Fibroblast of lung (primary cell): ENCODE data around the gene MAGEA10. TPM values are rescaled to one million over a fixed set of nuclear protein-coding genes. Genes with fewer than 3 reads are reported as not detected.
"Not testable (repeated sequence)": the region's sequence is repeated elsewhere in the genome, so short reads cannot be mapped to it uniquely, and the experiment has no call there.

ENCODE experiments used
- DNase-seq, 2 donors: peaks; one replicate each; pipeline versions ENCODE4 v3.0.0 to v3.0.0-alpha.2; 2010; ENCODE audit warnings: low read depth in 2 of 2
- H2AFZ ChIP-seq: 2 replicates; pipeline ENCODE4 v1.5.1; 2012; ENCODE audit warnings: low read length, control low read depth, inconsistent platforms
- H3K27ac ChIP-seq: 2 replicates; pipeline ENCODE4 v1.5.1; 2011; ENCODE audit warnings: low read length, control low read depth; ENCODE audit not compliant: insufficient read depth
- H3K27me3 ChIP-seq: 2 replicates; pipeline ENCODE4 v1.5.1; 2011; ENCODE audit warnings: mild to moderate bottlenecking, low read length; ENCODE audit not compliant: control insufficient read depth, insufficient read depth
- H3K36me3 ChIP-seq: 2 replicates; pipeline ENCODE4 v1.5.1; 2011; ENCODE audit warnings: low read length; ENCODE audit not compliant: control insufficient read depth, insufficient read depth
- H3K4me1 ChIP-seq: 2 replicates; pipeline ENCODE4 v1.5.1; 2011; ENCODE audit warnings: low read length; ENCODE audit not compliant: control insufficient read depth, insufficient read depth; ENCODE audit errors: extremely low read depth
- H3K4me2 ChIP-seq: 2 replicates; pipeline ENCODE4 v1.5.1; 2011; ENCODE audit warnings: low read length, control low read depth; ENCODE audit not compliant: insufficient read depth; ENCODE audit errors: extremely low read depth
- H3K4me3 ChIP-seq, 4 experiments: fragments of 200-600 bp in 1 of 4; sonication (generic) in 1 of 4; replicated peaks in 1 of 4; 2 replicates each; pipeline ENCODE4 v1.5.1; 2011 to 2016; ENCODE audit warnings: low read length in 4 of 4, low read depth in 3 of 4, mild to moderate bottlenecking in 3 of 4, control low read depth in 2 of 4, inconsistent platforms in 1 of 4, mixed read lengths in 1 of 4; ENCODE audit not compliant: insufficient read depth in 1 of 4; ENCODE audit errors: control extremely low read depth in 1 of 4
- H3K79me2 ChIP-seq: 2 replicates; pipeline ENCODE4 v1.5.1; 2012; ENCODE audit warnings: mild to moderate bottlenecking, low read length, inconsistent platforms; ENCODE audit not compliant: control insufficient read depth, insufficient read depth
- H3K9ac ChIP-seq: 2 replicates; pipeline ENCODE4 v1.5.1; 2011; ENCODE audit warnings: mild to moderate bottlenecking, low read length, control low read depth; ENCODE audit not compliant: insufficient read depth
- H3K9me3 ChIP-seq: 2 replicates; pipeline ENCODE4 v1.5.1; 2012; ENCODE audit warnings: low read depth, low read length; ENCODE audit not compliant: control insufficient read depth, insufficient read depth
- H4K20me1 ChIP-seq: 2 replicates; pipeline ENCODE4 v1.5.1; 2011; ENCODE audit warnings: low read length; ENCODE audit not compliant: control insufficient read depth, insufficient read depth; ENCODE audit errors: extremely low read depth
- EZH2 ChIP-seq: IDR thresholded peaks from 2 replicates; pipeline ENCODE4 v1.5.1; 2012; ENCODE audit warnings: low read length, control low read depth, mild to moderate bottlenecking; ENCODE audit errors: missing control alignments
- polyA plus RNA-seq, 2 donors: library from polyadenylated mRNA; depleted of rRNA in 1 of 2; stranded (reverse) in 1 of 2; unstranded in 1 of 2; fragments of >200 nt; gene quantifications; 2 replicates each; pipeline ENCODE4 v1.2.1, GENCODE V29; 2011 to 2012; ENCODE audit warnings: missing spikeins in 1 of 2
- total RNA-seq: library from RNA; depleted of rRNA; stranded (reverse); fragments of >200 nt; gene quantifications from 2 replicates; pipeline ENCODE4 v1.2.1, GENCODE V29; 2014
- TF ChIP-seq, protein P1 (sequence below), 2 donors: IDR thresholded peaks in 1 of 2; conservative IDR thresholded peaks in 1 of 2; 1 replicate in 1 of 2; 2 replicates in 1 of 2; pipeline ENCODE4 v1.5.1; 2011 to 2012; ENCODE audit warnings: low read length in 2 of 2, control low read depth in 1 of 2, inconsistent platforms in 1 of 2, low read depth in 1 of 2, mild to moderate bottlenecking in 1 of 2

Gene MAGEA10
- total and polyA plus RNA-seq, 2 donors (not counting 1 experiment from before 2014, with no cell fraction given), result not detected

DNA sequence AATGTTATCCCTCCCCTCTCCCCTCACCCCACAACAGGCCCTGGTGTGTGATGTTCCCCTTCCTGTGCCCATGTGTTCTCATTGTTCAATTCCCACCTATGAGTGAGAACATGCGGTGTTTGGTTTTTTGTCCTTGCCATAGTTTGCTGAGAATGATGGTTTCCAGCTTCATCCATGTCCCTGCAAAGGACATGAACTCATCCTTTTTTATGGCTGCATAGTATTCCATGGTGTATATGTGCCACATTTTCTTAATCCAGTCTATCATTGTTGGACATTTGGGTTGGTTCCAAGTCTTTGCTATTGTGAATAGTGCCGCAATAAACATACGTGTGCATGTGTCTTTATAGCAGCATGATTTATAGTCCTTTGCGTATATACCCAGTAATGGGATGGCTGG lies 35.5 kb upstream of the MAGEA10 start:
- not testable (repeated sequence) for DNase-seq, H3K9me3 ChIP-seq, H3K4me2 ChIP-seq, H3K27ac ChIP-seq, H3K79me2 ChIP-seq, H2AFZ ChIP-seq, H4K20me1 ChIP-seq, H3K4me3 ChIP-seq, H3K36me3 ChIP-seq, H3K9ac ChIP-seq, H3K27me3 ChIP-seq, H3K4me1 ChIP-seq

DNA sequence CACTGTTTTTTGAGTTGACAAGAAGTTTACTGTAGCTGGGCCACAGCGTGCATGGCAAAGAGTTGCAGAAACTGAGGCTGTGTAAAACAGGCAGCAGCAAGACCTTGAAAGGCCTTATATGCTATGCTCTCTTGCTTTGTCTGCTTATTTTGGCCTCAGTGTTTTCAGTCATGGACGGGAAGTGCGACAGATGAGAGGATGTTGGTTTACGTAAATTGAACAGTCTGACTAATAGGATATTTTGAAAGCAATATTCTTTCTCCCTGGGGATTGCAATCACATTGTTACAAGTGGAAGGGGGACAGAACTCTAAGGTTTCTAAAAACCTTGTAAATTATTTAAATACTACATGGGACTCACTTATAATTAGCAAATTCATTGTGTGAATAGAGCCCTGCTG lies 32.2 kb upstream of the MAGEA10 start:
- no peaks in the 10 kb centered on the region for H3K79me2 ChIP-seq
- no peaks in the 10 kb centered on the region for H3K9me3 ChIP-seq
- no peak overlapping the region for H3K4me2 ChIP-seq
- no peak overlapping the region for H3K27ac ChIP-seq
- H4K20me1 ChIP-seq, result no peaks in the 10 kb centered on the region
- H3K36me3 ChIP-seq, result no peaks in the 10 kb centered on the region
- no peaks in the 10 kb centered on the region for H3K4me1 ChIP-seq
- DNase-seq, result no peak
- TF ChIP-seq, protein P1, sequence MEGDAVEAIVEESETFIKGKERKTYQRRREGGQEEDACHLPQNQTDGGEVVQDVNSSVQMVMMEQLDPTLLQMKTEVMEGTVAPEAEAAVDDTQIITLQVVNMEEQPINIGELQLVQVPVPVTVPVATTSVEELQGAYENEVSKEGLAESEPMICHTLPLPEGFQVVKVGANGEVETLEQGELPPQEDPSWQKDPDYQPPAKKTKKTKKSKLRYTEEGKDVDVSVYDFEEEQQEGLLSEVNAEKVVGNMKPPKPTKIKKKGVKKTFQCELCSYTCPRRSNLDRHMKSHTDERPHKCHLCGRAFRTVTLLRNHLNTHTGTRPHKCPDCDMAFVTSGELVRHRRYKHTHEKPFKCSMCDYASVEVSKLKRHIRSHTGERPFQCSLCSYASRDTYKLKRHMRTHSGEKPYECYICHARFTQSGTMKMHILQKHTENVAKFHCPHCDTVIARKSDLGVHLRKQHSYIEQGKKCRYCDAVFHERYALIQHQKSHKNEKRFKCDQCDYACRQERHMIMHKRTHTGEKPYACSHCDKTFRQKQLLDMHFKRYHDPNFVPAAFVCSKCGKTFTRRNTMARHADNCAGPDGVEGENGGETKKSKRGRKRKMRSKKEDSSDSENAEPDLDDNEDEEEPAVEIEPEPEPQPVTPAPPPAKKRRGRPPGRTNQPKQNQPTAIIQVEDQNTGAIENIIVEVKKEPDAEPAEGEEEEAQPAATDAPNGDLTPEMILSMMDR (conservative IDR thresholded peaks at IDR 0.05 in 1 of 2, IDR thresholded peaks at IDR 0.05 in 1 of 2; ENCODE audit: low read depth in 1 of 2, low read length in 2 of 2), result no peak
- TF ChIP-seq EZH2, result no peak
- no peak overlapping the region for H3K9ac ChIP-seq
- no peaks in the 10 kb centered on the region for H3K27me3 ChIP-seq
- H3K4me3 ChIP-seq, result no peak overlapping the region
- no peak overlapping the region for H2AFZ ChIP-seq

DNA sequence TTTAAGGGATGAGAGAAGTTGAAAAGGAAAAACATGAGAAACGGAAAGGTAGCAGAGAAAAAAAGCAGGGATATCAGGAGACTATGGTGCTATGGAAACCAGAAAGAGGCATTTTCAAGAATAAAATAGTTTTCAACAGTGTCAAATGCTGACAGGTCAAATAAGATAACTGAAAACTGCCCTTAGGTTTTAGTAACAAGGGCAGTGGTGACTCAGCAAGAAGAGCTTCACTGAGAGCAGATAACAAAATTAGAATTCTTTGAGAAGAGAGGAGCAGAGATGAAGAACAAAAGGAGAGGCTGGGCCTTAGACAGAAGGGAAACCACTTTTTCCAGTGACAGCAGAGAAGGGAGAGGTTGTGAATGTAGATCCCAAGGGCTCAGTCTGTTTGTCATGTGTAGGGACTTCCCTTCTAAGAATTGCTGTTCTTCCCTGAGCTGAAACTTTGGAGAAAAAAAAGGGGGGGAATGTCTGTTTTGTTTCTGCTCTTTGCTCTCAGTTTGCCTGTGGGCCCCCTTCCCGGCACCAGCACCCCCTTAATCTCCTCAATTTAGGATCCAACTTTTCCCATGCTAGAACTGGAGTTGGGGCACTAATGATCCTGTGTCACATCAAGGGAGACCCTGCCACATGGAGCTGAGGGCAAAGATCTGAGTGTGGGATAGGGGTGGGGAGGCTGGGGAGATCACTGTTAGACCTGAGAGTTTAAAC lies 26.8 kb upstream of the MAGEA10 start:
- Histone ChIP-seq H4K20me1 (no peaks in the 10 kb centered on the region), H3K27me3 (no peaks in the 10 kb centered on the region), H3K9ac (no peak overlapping the region), H3K4me2 (no peak overlapping the region), H2AFZ (no peak overlapping the region), H3K79me2 (no peaks in the 10 kb centered on the region), H3K36me3 (no peaks in the 10 kb centered on the region), H3K9me3 (no peaks in the 10 kb centered on the region), H3K4me3 (no peak overlapping the region), H3K4me1 (no peaks in the 10 kb centered on the region), H3K27ac (no peak overlapping the region)
- TF ChIP-seq EZH2, result no peak
- TF ChIP-seq, protein P1 (conservative IDR thresholded peaks at IDR 0.05 in 1 of 2, IDR thresholded peaks at IDR 0.05 in 1 of 2; ENCODE audit: low read depth in 1 of 2, low read length in 2 of 2), result no peak
- DNase-seq, result no peak
